ENCODE measurements around the gene LMNA. TPM values are rescaled to one million over a fixed set of nuclear protein-coding genes. Genes with fewer than 3 reads are reported as not detected.
A peak's percentile ranks its signal among the peaks of the same experiment; 100 is the strongest.

LMNA gene
- total and polyA plus RNA-seq, 8 donors, result 73.5 to 437 (median 106) TPM

GRCh38 chr1:156129687-156130577, 15.4 kb downstream of the LMNA start:
- H3K27me3 ChIP-seq, result peaks cover 0 to 17% of the 10 kb centered on the region in 2 donors
- TF ChIP-seq, protein P1, sequence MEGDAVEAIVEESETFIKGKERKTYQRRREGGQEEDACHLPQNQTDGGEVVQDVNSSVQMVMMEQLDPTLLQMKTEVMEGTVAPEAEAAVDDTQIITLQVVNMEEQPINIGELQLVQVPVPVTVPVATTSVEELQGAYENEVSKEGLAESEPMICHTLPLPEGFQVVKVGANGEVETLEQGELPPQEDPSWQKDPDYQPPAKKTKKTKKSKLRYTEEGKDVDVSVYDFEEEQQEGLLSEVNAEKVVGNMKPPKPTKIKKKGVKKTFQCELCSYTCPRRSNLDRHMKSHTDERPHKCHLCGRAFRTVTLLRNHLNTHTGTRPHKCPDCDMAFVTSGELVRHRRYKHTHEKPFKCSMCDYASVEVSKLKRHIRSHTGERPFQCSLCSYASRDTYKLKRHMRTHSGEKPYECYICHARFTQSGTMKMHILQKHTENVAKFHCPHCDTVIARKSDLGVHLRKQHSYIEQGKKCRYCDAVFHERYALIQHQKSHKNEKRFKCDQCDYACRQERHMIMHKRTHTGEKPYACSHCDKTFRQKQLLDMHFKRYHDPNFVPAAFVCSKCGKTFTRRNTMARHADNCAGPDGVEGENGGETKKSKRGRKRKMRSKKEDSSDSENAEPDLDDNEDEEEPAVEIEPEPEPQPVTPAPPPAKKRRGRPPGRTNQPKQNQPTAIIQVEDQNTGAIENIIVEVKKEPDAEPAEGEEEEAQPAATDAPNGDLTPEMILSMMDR (IDR thresholded peaks at IDR 0.05), result peak; percentile 92 to 97
- H3K4me1 ChIP-seq, result peaks cover 52 to 58% of the 10 kb centered on the region in 2 donors
- no peak overlapping the region for H3K4me3 ChIP-seq
- peaks cover 5 to 50% of the 10 kb centered on the region in 2 donors for H3K36me3 ChIP-seq
- intact Hi-C loops (cut with DNase I), result loop anchor here (5.0 kb wide), 1 partner anchor 33 kb away; no protein-coding TSS in a partner anchor
- peak overlapping the region; percentile 93 to 98 for H3K27ac ChIP-seq
- ATAC-seq (peak; percentile 71), DNase-seq (peak; percentile 79 to 93 (median 92))
- no peaks in the 10 kb centered on the region for H3K9me3 ChIP-seq

DNA sequence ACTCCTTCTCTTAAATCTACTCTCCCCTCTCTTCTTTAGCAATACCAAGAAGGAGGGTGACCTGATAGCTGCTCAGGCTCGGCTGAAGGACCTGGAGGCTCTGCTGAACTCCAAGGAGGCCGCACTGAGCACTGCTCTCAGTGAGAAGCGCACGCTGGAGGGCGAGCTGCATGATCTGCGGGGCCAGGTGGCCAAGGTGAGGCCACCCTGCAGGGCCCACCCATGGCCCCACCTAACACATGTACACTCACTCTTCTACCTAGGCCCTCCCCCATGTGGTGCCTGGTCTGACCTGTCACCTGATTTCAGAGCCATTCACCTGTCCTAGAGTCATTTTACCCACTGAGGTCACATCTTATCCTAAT, 16.0 kb downstream of the LMNA start:
- peak overlapping the region; percentile 93 to 98 for H3K27ac ChIP-seq
- H3K4me3 ChIP-seq, result no peak overlapping the region
- H3K4me1 ChIP-seq, result peaks cover 46 to 51% of the 10 kb centered on the region in 2 donors
- peaks cover 0 to 15% of the 10 kb centered on the region in 2 donors for H3K27me3 ChIP-seq
- DNase-seq (no peak), ATAC-seq (no peak)
- H3K36me3 ChIP-seq, result peaks cover 11 to 56% of the 10 kb centered on the region in 2 donors
- TF ChIP-seq, protein P1 (IDR thresholded peaks at IDR 0.05), result peak in 1 of 2 donors; percentile 3
- intact Hi-C loops (cut with DNase I), result loop anchor here (5.0 kb wide), 1 partner anchor 33 kb away; no protein-coding TSS in a partner anchor
- H3K9me3 ChIP-seq, result no peaks in the 10 kb centered on the region

- H3K4me3 ChIP-seq, result no peak overlapping the region
- no peaks in the 10 kb centered on the region for H3K9me3 ChIP-seq
- no peak for ATAC-seq
- no peak overlapping the region for H3K27ac ChIP-seq
- H3K4me1 ChIP-seq, result peaks cover 4 to 8% of the 10 kb centered on the region in 2 donors
- H3K36me3 ChIP-seq, result peaks cover 21 to 96% of the 10 kb centered on the region in 2 donors
- H3K27me3 ChIP-seq, result no peaks in the 10 kb centered on the region
- intact Hi-C loops (cut with DNase I), result loop anchor here (5.0 kb wide), 2 partner anchors 38 to 92 kb away; no protein-coding TSS in a partner anchor
- TF ChIP-seq, protein P1 (IDR thresholded peaks at IDR 0.05), result no peak
- DNase-seq, result no peak
Observed at GRCh38 chr1:156134716-156135435, 20.4 kb downstream of the LMNA start.

DNA sequence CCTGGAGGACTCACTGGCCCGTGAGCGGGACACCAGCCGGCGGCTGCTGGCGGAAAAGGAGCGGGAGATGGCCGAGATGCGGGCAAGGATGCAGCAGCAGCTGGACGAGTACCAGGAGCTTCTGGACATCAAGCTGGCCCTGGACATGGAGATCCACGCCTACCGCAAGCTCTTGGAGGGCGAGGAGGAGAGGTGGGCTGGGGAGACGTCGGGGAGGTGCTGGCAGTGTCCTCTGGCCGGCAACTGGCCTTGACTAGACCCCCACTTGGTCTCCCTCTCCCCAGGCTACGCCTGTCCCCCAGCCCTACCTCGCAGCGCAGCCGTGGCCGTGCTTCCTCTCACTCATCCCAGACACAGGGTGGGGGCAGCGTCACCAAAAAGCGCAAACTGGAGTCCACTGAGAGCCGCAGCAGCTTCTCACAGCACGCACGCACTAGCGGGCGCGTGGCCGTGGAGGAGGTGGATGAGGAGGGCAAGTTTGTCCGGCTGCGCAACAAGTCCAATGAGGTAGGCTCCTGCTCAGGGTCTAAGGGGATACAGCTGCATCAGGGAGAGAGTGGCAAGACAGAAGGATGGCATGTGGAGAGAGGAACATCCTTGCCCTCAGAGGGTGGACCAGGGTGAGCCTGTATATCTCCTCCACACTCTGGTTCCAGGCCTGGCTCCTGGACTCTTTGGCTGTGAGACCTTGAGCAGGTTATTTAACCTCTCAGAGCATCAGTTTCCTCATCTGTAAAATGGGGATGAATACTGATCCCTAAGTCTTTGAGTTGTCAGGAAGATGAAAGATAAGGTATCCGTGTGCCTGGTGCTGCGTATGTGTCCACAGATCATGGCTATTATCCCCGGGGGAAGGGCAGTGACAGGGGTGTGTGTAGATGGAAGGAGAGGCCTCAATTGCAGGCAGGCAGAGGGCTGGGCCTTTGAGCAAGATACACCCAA, 21.7 kb downstream of the LMNA start:
- ATAC-seq, result no peak
- no peak for DNase-seq
- Histone ChIP-seq H3K36me3 (peaks cover 21 to 87% of the 10 kb centered on the region in 2 donors), H3K4me1 (no peaks in the 10 kb centered on the region), H3K9me3 (no peaks in the 10 kb centered on the region), H3K27me3 (no peaks in the 10 kb centered on the region), H3K4me3 (no peak overlapping the region), H3K27ac (no peak overlapping the region)
- TF ChIP-seq, protein P1 (IDR thresholded peaks at IDR 0.05), result no peak
- intact Hi-C loops (cut with DNase I), result loop anchor here in 1 of 2 donors (5.0 kb wide), 1 partner anchor 91 kb away; no protein-coding TSS in a partner anchor

Measured in left lung (tissue), 10 donors.